Testis (tissue), 2 donors: ENCODE measurements around the gene TRABD2B.

ENCODE experiments used
- POLR2A ChIP-seq: fragments of 450-650 bp; IDR thresholded peaks from one replicate; pipeline ENCODE4 v1.6.1; 2017; ENCODE audit warnings: antibody characterized with exemption, mild to moderate bottlenecking, moderate library complexity
- TF ChIP-seq, protein P1 (sequence below), 3 experiments: fragments of 450-650 bp in 2 of 3; fragments of 200-600 bp in 1 of 3; sonication (generic) in 1 of 3; IDR thresholded peaks; one replicate each; pipeline ENCODE4 v1.5.1; 2016 to 2019; ENCODE audit warnings: antibody characterized with exemption in 3 of 3, mild to moderate bottlenecking in 2 of 3, moderate library complexity in 1 of 3

DNA sequence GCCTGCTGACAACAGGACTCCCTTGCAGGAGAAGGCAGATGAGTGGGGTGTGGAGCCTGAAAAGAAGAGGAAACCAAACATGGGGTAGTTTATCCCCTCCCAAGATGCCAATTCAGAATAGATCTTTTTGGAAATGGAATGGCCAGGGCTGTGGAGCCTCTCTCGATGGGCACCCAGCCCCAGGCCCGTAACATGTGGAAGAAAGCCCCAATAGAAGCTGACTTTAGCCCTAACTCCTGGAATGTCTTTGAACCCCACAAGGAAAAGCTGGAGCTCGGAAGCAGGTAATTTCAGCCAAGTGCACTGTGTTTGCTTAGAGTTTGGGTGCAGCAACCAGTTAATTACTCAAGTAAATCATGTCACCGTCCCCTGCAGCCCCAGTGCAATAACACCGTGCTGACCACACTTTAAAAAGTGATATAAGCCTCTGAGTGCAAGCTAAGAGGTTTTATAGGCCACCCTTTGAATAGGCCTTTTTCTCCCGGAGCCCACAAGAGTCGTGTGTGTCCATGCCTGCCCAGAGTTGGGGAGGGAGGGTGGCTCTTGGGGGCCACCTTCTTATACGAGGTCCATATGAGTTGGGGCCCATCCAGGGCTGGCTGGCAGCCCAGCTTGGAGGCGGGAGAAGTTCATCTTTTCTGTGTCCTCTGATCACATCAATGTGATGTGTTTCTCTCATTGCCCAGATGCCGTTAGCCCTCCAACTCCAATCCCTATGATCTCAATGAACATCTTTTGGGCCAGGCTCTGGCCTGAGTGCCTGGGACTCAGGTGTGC lies 153.2 kb downstream of the TRABD2B start:
- TF ChIP-seq, protein P1, sequence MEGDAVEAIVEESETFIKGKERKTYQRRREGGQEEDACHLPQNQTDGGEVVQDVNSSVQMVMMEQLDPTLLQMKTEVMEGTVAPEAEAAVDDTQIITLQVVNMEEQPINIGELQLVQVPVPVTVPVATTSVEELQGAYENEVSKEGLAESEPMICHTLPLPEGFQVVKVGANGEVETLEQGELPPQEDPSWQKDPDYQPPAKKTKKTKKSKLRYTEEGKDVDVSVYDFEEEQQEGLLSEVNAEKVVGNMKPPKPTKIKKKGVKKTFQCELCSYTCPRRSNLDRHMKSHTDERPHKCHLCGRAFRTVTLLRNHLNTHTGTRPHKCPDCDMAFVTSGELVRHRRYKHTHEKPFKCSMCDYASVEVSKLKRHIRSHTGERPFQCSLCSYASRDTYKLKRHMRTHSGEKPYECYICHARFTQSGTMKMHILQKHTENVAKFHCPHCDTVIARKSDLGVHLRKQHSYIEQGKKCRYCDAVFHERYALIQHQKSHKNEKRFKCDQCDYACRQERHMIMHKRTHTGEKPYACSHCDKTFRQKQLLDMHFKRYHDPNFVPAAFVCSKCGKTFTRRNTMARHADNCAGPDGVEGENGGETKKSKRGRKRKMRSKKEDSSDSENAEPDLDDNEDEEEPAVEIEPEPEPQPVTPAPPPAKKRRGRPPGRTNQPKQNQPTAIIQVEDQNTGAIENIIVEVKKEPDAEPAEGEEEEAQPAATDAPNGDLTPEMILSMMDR (IDR thresholded peaks at IDR 0.05) = no peak
- TF ChIP-seq POLR2A = no peak
